ENCODE data around the gene CTDSPL. TPM values are rescaled to one million over a fixed set of nuclear protein-coding genes. Genes with fewer than 3 reads are reported as not detected.

Gene CTDSPL
- total RNA-seq, 1 experiment from 2014 or later, result 26.3 TPM

- DNase-seq (ENCODE audit: low read depth), result no peak
Observed at GRCh38 chr3:37853691-37854413, 7.8 kb upstream of the CTDSPL start.

- DNase-seq (ENCODE audit: low read depth), result peak; percentile 64
Observed at GRCh38 chr3:37855363-37855970, 6.2 kb upstream of the CTDSPL start.

- DNase-seq (ENCODE audit: low read depth), result no peak
Observed at GRCh38 chr3:37856381-37856780, 5.3 kb upstream of the CTDSPL start.

GRCh38 chr3:37858742-37859141 is 2.9 kb upstream of the CTDSPL start:
- DNase-seq (ENCODE audit: low read depth), result no peak

- DNase-seq (ENCODE audit: low read depth), result peak; percentile 51
Observed at GRCh38 chr3:37859354-37859753, 2.3 kb upstream of the CTDSPL start.

GRCh38 chr3:37859908-37860199 is 1.8 kb upstream of the CTDSPL start:
- no peak for DNase-seq (ENCODE audit: low read depth)

- DNase-seq (ENCODE audit: low read depth), result peak; percentile 42
Observed at GRCh38 chr3:37862219-37862902, 681 bp downstream of the CTDSPL start.

- peak; percentile 27 for DNase-seq (ENCODE audit: low read depth)
Observed at GRCh38 chr3:37862903-37863815, 1.5 kb downstream of the CTDSPL start.

- DNase-seq (ENCODE audit: low read depth), result peak; percentile 70
Observed at GRCh38 chr3:37863949-37864822, 2.5 kb downstream of the CTDSPL start.

GRCh38 chr3:37864904-37865303 is 3.2 kb downstream of the CTDSPL start:
- no peak for DNase-seq (ENCODE audit: low read depth)

- DNase-seq (ENCODE audit: low read depth), result no peak
Observed at GRCh38 chr3:37867144-37867543, 5.5 kb downstream of the CTDSPL start.

GRCh38 chr3:37871858-37872257 is 10.2 kb downstream of the CTDSPL start:
- DNase-seq (ENCODE audit: low read depth), result no peak

- no peak for DNase-seq (ENCODE audit: low read depth)
Observed at GRCh38 chr3:37872413-37873160, 10.9 kb downstream of the CTDSPL start.

- no peak for DNase-seq (ENCODE audit: low read depth)
Observed at GRCh38 chr3:37876279-37876678, 14.6 kb downstream of the CTDSPL start.

GRCh38 chr3:37882711-37883110 is 21.0 kb downstream of the CTDSPL start:
- DNase-seq (ENCODE audit: low read depth), result no peak

GRCh38 chr3:37885814-37886213 is 24.1 kb downstream of the CTDSPL start:
- no peak for DNase-seq (ENCODE audit: low read depth)

GRCh38 chr3:37886395-37886794 is 24.7 kb downstream of the CTDSPL start:
- DNase-seq (ENCODE audit: low read depth), result no peak

- no peak for DNase-seq (ENCODE audit: low read depth)
Observed at GRCh38 chr3:37887062-37887461, 25.4 kb downstream of the CTDSPL start.

- DNase-seq (ENCODE audit: low read depth), result no peak
Observed at GRCh38 chr3:37887824-37888223, 26.1 kb downstream of the CTDSPL start.

- no peak for DNase-seq (ENCODE audit: low read depth)
Observed at GRCh38 chr3:37888421-37888820, 26.7 kb downstream of the CTDSPL start.
